ENCODE measurements around the gene CRY1.

Gene CRY1

GRCh38 chr12:107103097-107103496 lies 9.7 kb upstream of the CRY1 start:
- TF ChIP-seq, protein P1, sequence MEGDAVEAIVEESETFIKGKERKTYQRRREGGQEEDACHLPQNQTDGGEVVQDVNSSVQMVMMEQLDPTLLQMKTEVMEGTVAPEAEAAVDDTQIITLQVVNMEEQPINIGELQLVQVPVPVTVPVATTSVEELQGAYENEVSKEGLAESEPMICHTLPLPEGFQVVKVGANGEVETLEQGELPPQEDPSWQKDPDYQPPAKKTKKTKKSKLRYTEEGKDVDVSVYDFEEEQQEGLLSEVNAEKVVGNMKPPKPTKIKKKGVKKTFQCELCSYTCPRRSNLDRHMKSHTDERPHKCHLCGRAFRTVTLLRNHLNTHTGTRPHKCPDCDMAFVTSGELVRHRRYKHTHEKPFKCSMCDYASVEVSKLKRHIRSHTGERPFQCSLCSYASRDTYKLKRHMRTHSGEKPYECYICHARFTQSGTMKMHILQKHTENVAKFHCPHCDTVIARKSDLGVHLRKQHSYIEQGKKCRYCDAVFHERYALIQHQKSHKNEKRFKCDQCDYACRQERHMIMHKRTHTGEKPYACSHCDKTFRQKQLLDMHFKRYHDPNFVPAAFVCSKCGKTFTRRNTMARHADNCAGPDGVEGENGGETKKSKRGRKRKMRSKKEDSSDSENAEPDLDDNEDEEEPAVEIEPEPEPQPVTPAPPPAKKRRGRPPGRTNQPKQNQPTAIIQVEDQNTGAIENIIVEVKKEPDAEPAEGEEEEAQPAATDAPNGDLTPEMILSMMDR (conservative IDR thresholded peaks at IDR 0.05; ENCODE audit: control insufficient read depth, insufficient read depth, low read depth, low read length) = no peak
- H3K4me3 ChIP-seq (ENCODE audit: control insufficient read depth, low read depth, low read length) = no peak overlapping the region
- no peak for DNase-seq (ENCODE audit: low read depth)

GRCh38 chr12:107102294-107102693 lies 8.9 kb upstream of the CRY1 start:
- H3K4me3 ChIP-seq (ENCODE audit: control insufficient read depth, low read depth, low read length) = no peak overlapping the region
- TF ChIP-seq, protein P1 (conservative IDR thresholded peaks at IDR 0.05; ENCODE audit: control insufficient read depth, insufficient read depth, low read depth, low read length) = no peak
- DNase-seq (ENCODE audit: low read depth) = no peak

GRCh38 chr12:107101651-107102050 lies 8.3 kb upstream of the CRY1 start:
- no peak overlapping the region for H3K4me3 ChIP-seq (ENCODE audit: control insufficient read depth, low read depth, low read length)
- TF ChIP-seq, protein P1 (conservative IDR thresholded peaks at IDR 0.05; ENCODE audit: control insufficient read depth, insufficient read depth, low read depth, low read length) = no peak
- no peak for DNase-seq (ENCODE audit: low read depth)

DNA sequence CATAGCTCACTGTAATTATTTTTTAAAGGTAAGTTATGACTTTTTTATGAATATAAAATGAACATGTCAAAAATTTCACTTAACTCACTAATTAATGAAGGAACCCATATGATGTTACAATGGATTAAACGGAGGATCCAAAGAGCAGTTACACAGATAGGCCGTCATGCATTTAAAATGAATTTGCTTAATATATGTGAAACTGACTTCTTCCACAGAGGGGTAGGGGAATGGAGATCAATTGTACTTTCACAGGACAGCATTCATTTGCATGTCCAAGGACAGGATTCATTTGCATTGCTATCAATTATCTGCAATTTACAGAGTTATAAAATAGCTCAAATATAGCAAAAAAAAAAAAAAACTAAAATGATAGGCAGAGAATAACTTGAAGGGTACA lies 6.6 kb upstream of the CRY1 start:
- TF ChIP-seq, protein P1 (conservative IDR thresholded peaks at IDR 0.05; ENCODE audit: control insufficient read depth, insufficient read depth, low read depth, low read length) = no peak
- DNase-seq (ENCODE audit: low read depth) = no peak

GRCh38 chr12:107096571-107096970 lies 3.2 kb upstream of the CRY1 start:
- no peak overlapping the region for H3K4me3 ChIP-seq (ENCODE audit: control insufficient read depth, low read depth, low read length)
- no peak for DNase-seq (ENCODE audit: low read depth)

More for the DNA sequence above, 6.6 kb upstream of the CRY1 start:
- H3K4me3 ChIP-seq (ENCODE audit: control insufficient read depth, low read depth, low read length) = no peak overlapping the region

GRCh38 chr12:107094183-107094448 lies 767 bp upstream of the CRY1 start:
- DNase-seq (ENCODE audit: low read depth) = no peak
- peak overlapping the region; percentile 85 for H3K4me3 ChIP-seq (ENCODE audit: control insufficient read depth, low read depth, low read length)
- TF ChIP-seq, protein P1 (conservative IDR thresholded peaks at IDR 0.05; ENCODE audit: control insufficient read depth, insufficient read depth, low read depth, low read length) = no peak

More at GRCh38 chr12:107096571-107096970, 3.2 kb upstream of the CRY1 start:
- TF ChIP-seq, protein P1 (conservative IDR thresholded peaks at IDR 0.05; ENCODE audit: control insufficient read depth, insufficient read depth, low read depth, low read length) = no peak

Measured in fibroblast of mammary gland (primary cell).